ENCODE data around the gene JUN.
A peak's percentile ranks its signal among the peaks of the same experiment; 100 is the strongest.

The JUN gene

GRCh38 chr1:58784758-58785441 is 1.1 kb upstream of the JUN start (continued):
- TF ChIP-seq ZNF600 (tag by site-specific recombination; IDR thresholded peaks at IDR 0.05) = no peak
- no peak for TF ChIP-seq ZNF24 (tag by site-specific recombination; IDR thresholded peaks at IDR 0.05)
- TF ChIP-seq ZNF10 (tag by site-specific recombination; IDR thresholded peaks at IDR 0.05) = no peak
- TF ChIP-seq OVOL3 (tag by site-specific recombination; IDR thresholded peaks at IDR 0.05) = no peak
- TF ChIP-seq MEIS1 (CRISPR knock-in tag; IDR thresholded peaks at IDR 0.05; ENCODE audit: borderline replicate concordance) = no peak
- TF ChIP-seq ZNF423 (tag by site-specific recombination; IDR thresholded peaks at IDR 0.05) = peak; percentile 2; the same call in 1 of the 2 replicates
- TF ChIP-seq ZNF324 (tag by site-specific recombination; IDR thresholded peaks at IDR 0.05) = 0 out of 2 replicates have a peak, but pooled peaks have one; percentile 31
- peak; percentile 86 for TF ChIP-seq CTCF (tag by site-specific recombination; IDR thresholded peaks at IDR 0.05)
- 0 out of 2 replicates have a peak, but pooled peaks have one; percentile 25 for TF ChIP-seq ZNF2 (tag by site-specific recombination; IDR thresholded peaks at IDR 0.05)
- TF ChIP-seq GFI1B (tag by site-specific recombination; IDR thresholded peaks at IDR 0.05) = peak; percentile 48
- peak; percentile 45 for TF ChIP-seq ZBTB11 (tag by site-specific recombination; conservative IDR thresholded peaks at IDR 0.05; ENCODE audit: low read depth)
- no peak for TF ChIP-seq ZNF837 (tag by site-specific recombination; IDR thresholded peaks at IDR 0.05)
- peak; percentile 38; the same call in 1 of the 2 replicates for TF ChIP-seq IKZF3 (tag by site-specific recombination; IDR thresholded peaks at IDR 0.05)
- TF ChIP-seq OSR2 (tag by site-specific recombination; IDR thresholded peaks at IDR 0.05) = 0 out of 2 replicates have a peak, but pooled peaks have one; percentile 15
- peak; percentile 17; the same call in 1 of the 2 replicates for TF ChIP-seq KLF8 (tag by site-specific recombination; IDR thresholded peaks at IDR 0.05)
- TF ChIP-seq ZSCAN23 (tag by site-specific recombination; IDR thresholded peaks at IDR 0.05) = no peak
- 0 out of 2 replicates have a peak, but pooled peaks have one; percentile 18 for TF ChIP-seq SP7 (tag by site-specific recombination; IDR thresholded peaks at IDR 0.05)

GRCh38 chr1:58783090-58783992 is 506 bp downstream of the JUN start:
- H3K9me3 ChIP-seq (ENCODE audit: control insufficient read depth, insufficient read depth, low read depth, low read length) = no peaks in the 10 kb centered on the region
- peak overlapping the region; percentile 97 for H3K27ac ChIP-seq (ENCODE audit: extremely low read depth, low read depth, low read length)
- H3K36me3 ChIP-seq (ENCODE audit: control insufficient read depth in 2 of 2, insufficient read depth in 1 of 2, low read length in 2 of 2) = peaks cover 0 to 18% of the 10 kb centered on the region in 2 experiments; a peak in 1 of 3 replicates
- H3K4me3 ChIP-seq (ENCODE audit: low read depth, low read length) = peak overlapping the region; percentile 91
- CTCF ChIA-PET = interaction anchor here (0.5 to 1.5 kb wide), 2 partner anchors 14 to 36 kb away, joined by 3 to 5 read pairs; no protein-coding TSS in a partner anchor
- POLR2A ChIA-PET = interaction anchor here (0.6 to 3.0 kb wide), 56 partner anchors 10 to 1031 kb away, joined by 3 to 20 read pairs (median 4); partner anchors contain the start of genes FGGY and HOOK1
- H3K4me1 ChIP-seq (ENCODE audit: control insufficient read depth, insufficient read depth, low read length) = peaks cover 9% of the 10 kb centered on the region
- TF ChIP-seq REPIN1 (tag by site-specific recombination; IDR thresholded peaks at IDR 0.05; ENCODE audit: low read depth) (0 out of 2 replicates have a peak, but pooled peaks have one; percentile 8), YY2 (tag by site-specific recombination; IDR thresholded peaks at IDR 0.05) (peak; percentile 36; the same call in 1 of the 2 replicates), EGR2 (tag by site-specific recombination; IDR thresholded peaks at IDR 0.05; ENCODE audit: low read depth) (peak; percentile 5; the same call in 1 of the 2 replicates), ZBTB11 (tag by site-specific recombination; conservative IDR thresholded peaks at IDR 0.05; ENCODE audit: low read depth) (0 out of 2 replicates have a peak, but pooled peaks have one; percentile 6), ZBTB20 (tag by site-specific recombination; IDR thresholded peaks at IDR 0.05) (no peak), ZNF768 (tag by site-specific recombination; IDR thresholded peaks at IDR 0.05) (peak; percentile 49; the same call in 1 of the 2 replicates), ZNF777 (tag by site-specific recombination; IDR thresholded peaks at IDR 0.05; ENCODE audit: borderline replicate concordance) (0 out of 2 replicates have a peak, but pooled peaks have one; percentile 4), ZNF266 (tag by site-specific recombination; IDR thresholded peaks at IDR 0.05; ENCODE audit: low read depth) (no peak), ZNF175 (tag by site-specific recombination; IDR thresholded peaks at IDR 0.05) (no peak), MEIS1 (CRISPR knock-in tag; IDR thresholded peaks at IDR 0.05; ENCODE audit: borderline replicate concordance) (peak; percentile 63; the same call in 1 of the 2 replicates), ZNF341 (tag by site-specific recombination; IDR thresholded peaks at IDR 0.05; ENCODE audit: low read depth) (no peak)
